ENCODE measurements around the gene TMEM272. TPM values are rescaled to one million over a fixed set of nuclear protein-coding genes. Genes with fewer than 3 reads are reported as not detected.

TMEM272 gene
- total and polyA plus RNA-seq, 9 of the 15 experiments (the other 6 are each of a cell fraction or from before 2014, with no cell fraction given) = 0.04 to 0.16 (median 0.06) TPM; not detected in 2

GRCh38 chr13:51804295-51805172 is 40.4 kb downstream of the TMEM272 start (continued):
- no peak for TF ChIP-seq RREB1 (CRISPR knock-in tag; IDR thresholded peaks at IDR 0.05)
- no peak for TF ChIP-seq E2F4 (CRISPR knock-in tag; IDR thresholded peaks at IDR 0.05; ENCODE audit: low read depth)
- TF ChIP-seq NR1H2 (CRISPR knock-in tag; IDR thresholded peaks at IDR 0.05) = no peak
- no peak for TF ChIP-seq CEBPZ (IDR thresholded peaks at IDR 0.05; ENCODE audit: borderline replicate concordance, low read depth, low read length)
- no peak for TF ChIP-seq TBP (optimal IDR thresholded peaks at IDR 0.05; ENCODE audit: low read depth, low read length)
- peak in 1 of 3 experiments; percentile 25 for TF ChIP-seq YY1 (IDR thresholded peaks at IDR 0.05; ENCODE audit: borderline replicate concordance in 1 of 3, control insufficient read depth in 1 of 3, extremely low read depth in 1 of 3, insufficient read depth in 3 of 3, insufficient read length in 1 of 3, insufficient replicate concordance in 2 of 3, low read depth in 1 of 3, low read length in 2 of 3)
- no peak for TF ChIP-seq BRCA1 (IDR thresholded peaks at IDR 0.05)
- TF ChIP-seq BRCA1 (CRISPR knock-in tag; IDR thresholded peaks at IDR 0.05) = no peak
- TF ChIP-seq ZFP91 (CRISPR knock-in tag; IDR thresholded peaks at IDR 0.05) = no peak
